Measurements from ENCODE around the gene PDZRN4. TPM values are rescaled to one million over a fixed set of nuclear protein-coding genes. Genes with fewer than 3 reads are reported as not detected.

PDZRN4 gene
- total and polyA plus RNA-seq, 3 donors from 2014 or later, result 7.7 to 11.3 (median 11.3) TPM

DNA sequence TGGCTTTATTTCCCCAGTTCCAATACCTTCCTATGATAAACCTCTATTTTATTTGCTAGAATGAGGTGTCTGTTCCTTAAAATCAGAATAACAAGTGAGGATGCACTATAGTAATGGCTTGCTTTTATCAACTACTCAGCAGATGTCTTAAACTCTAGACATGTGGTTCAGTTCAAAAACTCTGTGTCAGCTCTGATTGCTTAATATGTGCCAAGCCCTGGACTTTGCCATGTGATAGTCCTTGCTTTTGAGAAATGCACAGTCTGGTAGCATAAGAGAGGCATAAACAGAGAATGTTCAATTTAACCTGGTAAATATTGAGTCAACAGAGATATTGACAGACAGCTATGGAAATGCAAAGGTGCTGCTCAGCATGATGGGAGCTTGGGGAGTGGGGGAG, 254.8 kb downstream of the PDZRN4 start:
- H3K4me1 ChIP-seq, result no peaks in the 10 kb centered on the region
- H3K36me3 ChIP-seq (ENCODE audit: low read depth, missing control alignments), result no peaks in the 10 kb centered on the region
- no peak overlapping the region for H3K4me3 ChIP-seq
- H3K27ac ChIP-seq, result no peak overlapping the region
- TF ChIP-seq POLR2A (IDR thresholded peaks at IDR 0.05), result no peak
- TF ChIP-seq CTCF (IDR thresholded peaks at IDR 0.05), result no peak
- intact Hi-C loops (cut with DNase I; ENCODE audit: low total_unique reads), result no loop called here
- DNase-seq, result no peak
- no peaks in the 10 kb centered on the region for H3K27me3 ChIP-seq
- H3K9me3 ChIP-seq, result no peaks in the 10 kb centered on the region

- Histone ChIP-seq H3K27ac (no peak overlapping the region), H3K4me3 (no peak overlapping the region), H3K9me3 (no peaks in the 10 kb centered on the region), H3K4me1 (no peaks in the 10 kb centered on the region), H3K27me3 (no peaks in the 10 kb centered on the region), H3K36me3 (ENCODE audit: low read depth, missing control alignments) (no peaks in the 10 kb centered on the region)
- no peak for DNase-seq
- intact Hi-C loops (cut with DNase I; ENCODE audit: low total_unique reads), result no loop called here
- TF ChIP-seq POLR2A (IDR thresholded peaks at IDR 0.05), result no peak
- no peak for TF ChIP-seq CTCF (IDR thresholded peaks at IDR 0.05)
- 43 to 56% methylated on average over 2 of the region's 2 CpGs for WGBS, 2 donors
Observed at GRCh38 chr12:41443690-41444089, 255.6 kb downstream of the PDZRN4 start.

GRCh38 chr12:41452838-41453407, 264.8 kb downstream of the PDZRN4 start:
- H3K27me3 ChIP-seq, result no peaks in the 10 kb centered on the region
- no peaks in the 10 kb centered on the region for H3K4me1 ChIP-seq
- H3K36me3 ChIP-seq (ENCODE audit: low read depth, missing control alignments), result no peaks in the 10 kb centered on the region
- no peak overlapping the region for H3K4me3 ChIP-seq
- intact Hi-C loops (cut with DNase I; ENCODE audit: low total_unique reads), result no loop called here
- H3K27ac ChIP-seq, result no peak overlapping the region
- WGBS, 2 donors, result 45 to 76% methylated on average over 6 of the region's 6 CpGs
- H3K9me3 ChIP-seq, result no peaks in the 10 kb centered on the region
- DNase-seq, result no peak
- TF ChIP-seq POLR2A (IDR thresholded peaks at IDR 0.05), result no peak
- no peak for TF ChIP-seq CTCF (IDR thresholded peaks at IDR 0.05)

DNA sequence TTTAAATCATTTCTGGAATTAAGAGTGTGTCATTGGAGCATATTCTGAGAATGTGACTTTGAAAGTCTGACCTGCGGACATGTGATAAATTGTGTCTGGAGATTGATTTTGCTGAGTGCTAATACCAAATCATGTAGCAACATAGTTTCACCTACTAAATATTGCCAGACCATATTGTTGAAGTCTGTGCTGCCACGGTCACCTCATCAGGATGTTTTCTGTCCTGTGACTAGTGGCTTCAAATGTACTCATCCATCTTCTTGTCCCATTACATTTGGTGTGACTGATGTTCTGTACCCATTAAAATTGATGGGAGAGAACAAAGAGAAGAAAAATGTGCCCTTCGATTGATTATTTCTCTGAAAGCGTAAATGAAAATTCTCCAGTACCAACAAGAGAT, 265.3 kb downstream of the PDZRN4 start:
- intact Hi-C loops (cut with DNase I; ENCODE audit: low total_unique reads), result no loop called here
- no peak for DNase-seq
- H3K27me3 ChIP-seq, result no peaks in the 10 kb centered on the region
- no peaks in the 10 kb centered on the region for H3K4me1 ChIP-seq
- H3K27ac ChIP-seq, result no peak overlapping the region
- H3K9me3 ChIP-seq, result no peaks in the 10 kb centered on the region
- TF ChIP-seq POLR2A (IDR thresholded peaks at IDR 0.05) (no peak), CTCF (IDR thresholded peaks at IDR 0.05) (no peak)
- 83 to 88% methylated on average over 4 of the region's 4 CpGs for WGBS, 2 donors
- no peak overlapping the region for H3K4me3 ChIP-seq
- H3K36me3 ChIP-seq (ENCODE audit: low read depth, missing control alignments), result no peaks in the 10 kb centered on the region

- no peaks in the 10 kb centered on the region for H3K9me3 ChIP-seq
- H3K4me1 ChIP-seq, result no peaks in the 10 kb centered on the region
- no peak overlapping the region for H3K4me3 ChIP-seq
- 63 to 75% methylated on average over 2 of the region's 2 CpGs for WGBS, 2 donors
- DNase-seq, result no peak
- H3K36me3 ChIP-seq (ENCODE audit: low read depth, missing control alignments), result no peaks in the 10 kb centered on the region
- no peaks in the 10 kb centered on the region for H3K27me3 ChIP-seq
- no peak overlapping the region for H3K27ac ChIP-seq
- no peak for TF ChIP-seq CTCF (IDR thresholded peaks at IDR 0.05)
- no peak for TF ChIP-seq POLR2A (IDR thresholded peaks at IDR 0.05)
- intact Hi-C loops (cut with DNase I; ENCODE audit: low total_unique reads), result no loop called here
Observed at GRCh38 chr12:41459111-41459905, 271.2 kb downstream of the PDZRN4 start.
